H9 (cell line): Measurements from ENCODE around the gene SYNE3. TPM values are rescaled to one million over a fixed set of nuclear protein-coding genes. Genes with fewer than 3 reads are reported as not detected.

Source experiments
- DNase-seq: peaks from one replicate; pipeline ENCODE4 v3.0.0-alpha.2; 2017
- H2AFZ ChIP-seq: one replicate; pipeline ENCODE4 v1.6.1; 2013; ENCODE audit warnings: mild to moderate bottlenecking, low read length, control low read depth, moderate library complexity
- H2AK5ac ChIP-seq: 2 replicates; pipeline ENCODE4 v1.6.1; 2013; ENCODE audit warnings: low read length, control low read depth, mixed read lengths; ENCODE audit not compliant: insufficient read length
- H2BK120ac ChIP-seq: one replicate; pipeline ENCODE4 v1.6.1; 2013; ENCODE audit warnings: low read depth, mild to moderate bottlenecking, low read length, control low read depth, inconsistent platforms; ENCODE audit not compliant: poor library complexity, severe bottlenecking
- H2BK12ac ChIP-seq: 2 replicates; pipeline ENCODE4 v1.6.1; 2013; ENCODE audit warnings: low read length, control low read depth, mixed read lengths, low read depth; ENCODE audit not compliant: insufficient read length
- H2BK15ac ChIP-seq: 2 replicates; pipeline ENCODE4 v1.6.1; 2013; ENCODE audit warnings: low read depth, low read length, control low read depth
- H2BK20ac ChIP-seq: one replicate; pipeline ENCODE4 v1.6.1; 2013; ENCODE audit warnings: low read depth, mild to moderate bottlenecking, low read length, control low read depth, inconsistent platforms; ENCODE audit not compliant: poor library complexity, severe bottlenecking
- H2BK5ac ChIP-seq: 2 replicates; pipeline ENCODE4 v1.6.1; 2013; ENCODE audit warnings: low read length, control low read depth, mixed read lengths; ENCODE audit not compliant: insufficient read length
- H3K14ac ChIP-seq: 2 replicates; pipeline ENCODE4 v1.6.1; 2013; ENCODE audit warnings: low read length, control low read depth; ENCODE audit not compliant: insufficient read depth
- H3K18ac ChIP-seq: 2 replicates; pipeline ENCODE4 v1.6.1; 2013; ENCODE audit warnings: low read depth, mild to moderate bottlenecking, mixed read lengths, low read length, control low read depth; ENCODE audit not compliant: insufficient read length
- H3K23ac ChIP-seq: 2 replicates; pipeline ENCODE4 v1.6.1; 2013; ENCODE audit warnings: low read length, control low read depth, mixed read lengths, low read depth; ENCODE audit not compliant: insufficient read length
- H3K23me2 ChIP-seq: 2 replicates; pipeline ENCODE4 v1.6.1; 2013; ENCODE audit warnings: low read depth, mild to moderate bottlenecking, mixed read lengths, low read length, control low read depth; ENCODE audit not compliant: insufficient read length, poor library complexity, severe bottlenecking
- H3K27ac ChIP-seq: 2 replicates; pipeline ENCODE4 v1.5.1; 2013; ENCODE audit warnings: low read length, control low read depth, mixed read lengths, low read depth; ENCODE audit not compliant: insufficient read length
- H3K27me3 ChIP-seq: 2 replicates; pipeline ENCODE4 v1.6.1; 2013; ENCODE audit warnings: low read length, control low read depth, inconsistent platforms; ENCODE audit not compliant: insufficient read depth
- H3K4ac ChIP-seq: 2 replicates; pipeline ENCODE4 v1.6.1; 2013; ENCODE audit warnings: low read depth, mild to moderate bottlenecking, control low read depth, inconsistent platforms, low read length, moderate library complexity
- H3K4me1 ChIP-seq: 2 replicates; pipeline ENCODE4 v1.6.1; 2013; ENCODE audit warnings: low read length, control low read depth, inconsistent platforms; ENCODE audit not compliant: insufficient read depth
- H3K4me2 ChIP-seq: 2 replicates; pipeline ENCODE4 v1.6.1; 2013; ENCODE audit warnings: low read length, control low read depth, mixed read lengths; ENCODE audit not compliant: insufficient read length, insufficient read depth
- H3K56ac ChIP-seq: 2 replicates; pipeline ENCODE4 v1.6.1; 2013; ENCODE audit warnings: low read depth, mild to moderate bottlenecking, mixed read lengths, low read length, control low read depth; ENCODE audit not compliant: insufficient read length
- H3K79me1 ChIP-seq: 2 replicates; pipeline ENCODE4 v1.6.1; 2013; ENCODE audit warnings: low read depth, mild to moderate bottlenecking, moderate library complexity, low read length, control low read depth, inconsistent platforms; ENCODE audit not compliant: insufficient read depth, poor library complexity, severe bottlenecking
- H3K79me2 ChIP-seq: 2 replicates; pipeline ENCODE4 v1.6.1; 2013; ENCODE audit warnings: low read length, control low read depth, inconsistent platforms; ENCODE audit not compliant: insufficient read depth
- H3K9ac ChIP-seq: 2 replicates; pipeline ENCODE4 v1.6.1; 2013; ENCODE audit warnings: low read length, control low read depth, mixed read lengths; ENCODE audit not compliant: insufficient read length; ENCODE audit errors: extremely low read depth
- H3K9me3 ChIP-seq: one replicate; pipeline ENCODE4 v1.6.1; 2013; ENCODE audit warnings: low read depth, low read length, inconsistent platforms; ENCODE audit not compliant: control insufficient read depth
- H3T11ph ChIP-seq: one replicate; pipeline ENCODE4 v1.6.1; 2013; ENCODE audit warnings: mild to moderate bottlenecking, low read length, control low read depth, inconsistent platforms
- H4K20me1 ChIP-seq: one replicate; pipeline ENCODE4 v1.6.1; 2013; ENCODE audit not compliant: control insufficient read depth, insufficient read length, insufficient read depth
- H4K5ac ChIP-seq: 2 replicates; pipeline ENCODE4 v1.6.1; 2013; ENCODE audit warnings: low read depth, mild to moderate bottlenecking, mixed read lengths, low read length, control low read depth; ENCODE audit not compliant: insufficient read length
- H4K8ac ChIP-seq: replicated peaks from 2 replicates; pipeline ENCODE4 v1.6.1; 2013; ENCODE audit warnings: low read length, control low read depth, mixed read lengths, low read depth; ENCODE audit not compliant: insufficient read length
- H4K91ac ChIP-seq: 2 replicates; pipeline ENCODE4 v1.6.1; 2013; ENCODE audit warnings: low read depth, mild to moderate bottlenecking, moderate library complexity, mixed read lengths, low read length, control low read depth; ENCODE audit not compliant: insufficient read length
- H3K27ac Mint-ChIP-seq, 3 experiments: 2 replicates in 2 of 3; 3 replicates in 1 of 3; pipeline ENCODE4 v1.8.0; 2020 to 2021; ENCODE audit warnings: mixed read lengths in 3 of 3, mild to moderate bottlenecking in 1 of 3, moderate library complexity in 1 of 3
- H3K27me3 Mint-ChIP-seq: 2 replicates; pipeline ENCODE4 v1.8.0; 2021; ENCODE audit warnings: low read depth, mild to moderate bottlenecking, moderate library complexity, mixed read lengths
- H3K36me3 Mint-ChIP-seq, 3 experiments: 2 replicates in 2 of 3; 3 replicates in 1 of 3; pipeline ENCODE4 v1.8.0; 2020 to 2021; ENCODE audit warnings: low read depth in 3 of 3, mixed read lengths in 3 of 3; ENCODE audit not compliant: insufficient read depth in 1 of 3
- H3K4me1 Mint-ChIP-seq, 2 experiments: 2 replicates each; pipeline ENCODE4 v1.8.0; 2020; ENCODE audit warnings: mixed read lengths in 2 of 2
- H3K4me3 Mint-ChIP-seq, 2 experiments: 2 replicates in 1 of 2; 3 replicates in 1 of 2; pipeline ENCODE4 v1.8.0; 2020 to 2021; ENCODE audit warnings: mild to moderate bottlenecking in 2 of 2, mixed read lengths in 2 of 2, moderate library complexity in 1 of 2
- H3K9me3 Mint-ChIP-seq, 2 experiments: 2 replicates in 1 of 2; 3 replicates in 1 of 2; pipeline ENCODE4 v1.8.0; 2020; ENCODE audit warnings: mild to moderate bottlenecking in 2 of 2, mixed read lengths in 2 of 2, moderate library complexity in 1 of 2
- CTCF ChIP-seq: fragments of 200-600 bp; sonication (generic); conservative IDR thresholded peaks from 3 replicates; pipeline ENCODE4 v1.8.0; 2021; ENCODE audit warnings: antibody characterized with exemption, mild to moderate bottlenecking
- WGBS: extraction: QIAGEN DNeasy Blood & Tissue Kit; methylation state at CpG from one replicate; pipeline ENCODE4 v1.1.7; 2013; ENCODE audit warnings: missing lambda C conversion rate, low lambda C conversion rate, mixed read lengths; ENCODE audit not compliant: insufficient read length; ENCODE audit errors: extremely low coverage; 5-methylcytosine and 5-hydroxymethylcytosine counted together
- total RNA-seq: library from RNA; stranded (reverse); gene quantifications from 2 replicates; pipeline ENCODE4 v1.2.1, GENCODE V29; 2021

The SYNE3 gene
- total RNA-seq, 1 experiment from 2014 or later: 0.11 TPM

- no peaks in the 10 kb centered on the region for H3K36me3 Mint-ChIP-seq
- no peak overlapping the region for H3T11ph ChIP-seq
- no peak overlapping the region for H4K8ac ChIP-seq
- H2BK20ac ChIP-seq: no peak overlapping the region
- no peak overlapping the region for H3K23ac ChIP-seq
- H3K4me3 Mint-ChIP-seq: no peak overlapping the region
- H3K9me3 ChIP-seq: no peaks in the 10 kb centered on the region
- no peak overlapping the region for H2BK15ac ChIP-seq
- H3K27me3 Mint-ChIP-seq: peaks cover 60% of the 10 kb centered on the region
- no peaks in the 10 kb centered on the region for H4K20me1 ChIP-seq
- no peak overlapping the region for H2BK12ac ChIP-seq
- no peak overlapping the region for H2AK5ac ChIP-seq
- no peak overlapping the region for H2AFZ ChIP-seq
- H2BK120ac ChIP-seq: no peak overlapping the region
- no peak for TF ChIP-seq CTCF
- no peak overlapping the region for H3K56ac ChIP-seq
- H3K9me3 Mint-ChIP-seq: no peaks in the 10 kb centered on the region
- peaks cover 10 to 18% of the 10 kb centered on the region in 2 experiments for H3K4me1 Mint-ChIP-seq
- no peak overlapping the region for H3K27ac ChIP-seq
- peaks cover 6% of the 10 kb centered on the region for H3K23me2 ChIP-seq
- no peaks in the 10 kb centered on the region for H3K79me1 ChIP-seq
- no peak overlapping the region for H3K4ac ChIP-seq
- no peak for DNase-seq
- H4K91ac ChIP-seq: no peak overlapping the region
- H3K18ac ChIP-seq: no peak overlapping the region
- H2BK5ac ChIP-seq: no peak overlapping the region
- no peak overlapping the region for H3K27ac Mint-ChIP-seq
- WGBS: no CpG with 5 or more reads among the region's 8 CpGs
- no peak overlapping the region for H3K4me2 ChIP-seq
- H3K79me2 ChIP-seq: no peaks in the 10 kb centered on the region
- no peak overlapping the region for H4K5ac ChIP-seq
- peaks cover 12% of the 10 kb centered on the region for H3K27me3 ChIP-seq
- H3K14ac ChIP-seq: no peak overlapping the region
- H3K9ac ChIP-seq: no peak overlapping the region
- H3K4me1 ChIP-seq: no peaks in the 10 kb centered on the region
These were observed 1.7 kb upstream of the SYNE3 start for GRCh38 chr14:95518045-95518751.
